C1 segment of cervical spinal cord (tissue), 14 donors: ENCODE data around the gene PTPRH.
"Not testable (repeated sequence)": the region's sequence is repeated elsewhere in the genome, so short reads cannot be mapped to it uniquely, and the experiment has no call there.

Source experiments
- DNase-seq, 14 donors: peaks; one replicate each; lab custom pipeline; 2025; lab: John Stamatoyannopoulos, UW

PTPRH gene

DNA sequence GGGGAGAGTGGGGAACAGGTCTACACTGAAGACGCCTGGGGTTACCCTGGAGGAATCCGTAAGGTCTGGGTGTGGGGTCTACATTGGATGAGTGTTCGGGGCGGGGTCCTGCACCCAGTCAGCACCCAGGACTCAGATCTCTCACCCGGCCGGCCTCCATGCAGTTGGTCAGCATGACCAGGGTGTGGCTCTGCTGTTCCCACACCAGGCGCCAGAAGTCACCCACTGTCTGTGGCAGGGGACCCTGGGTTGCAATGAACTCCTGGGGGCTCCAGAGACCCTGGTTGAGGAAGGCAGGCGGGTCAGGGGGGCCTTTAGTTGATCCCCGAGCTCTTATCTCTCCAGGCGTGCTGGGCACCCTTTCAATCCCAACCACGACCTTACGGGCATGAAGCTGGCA lies 23.2 kb downstream of the PTPRH start:
- no peak for DNase-seq

DNA sequence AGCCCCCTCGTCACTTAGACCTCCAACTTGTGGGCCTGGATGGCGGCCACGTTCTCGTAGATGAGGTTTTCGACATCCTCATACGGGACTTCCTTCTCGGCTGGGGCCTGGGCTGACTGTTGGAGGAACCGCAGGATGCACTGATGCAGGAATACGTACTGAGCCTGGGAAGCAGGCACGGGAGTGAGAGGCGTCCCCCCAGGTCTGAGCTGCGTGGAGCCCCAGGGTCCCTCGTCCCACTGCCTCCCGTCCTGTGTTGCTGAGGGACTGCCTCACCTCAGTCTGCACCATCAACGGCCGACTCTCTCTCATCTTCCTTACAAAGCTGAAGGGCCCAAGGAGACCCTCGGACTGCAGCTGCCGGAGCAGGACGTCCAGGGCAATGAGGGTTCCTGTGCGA lies 27.6 kb downstream of the PTPRH start:
- no peak for DNase-seq

DNA sequence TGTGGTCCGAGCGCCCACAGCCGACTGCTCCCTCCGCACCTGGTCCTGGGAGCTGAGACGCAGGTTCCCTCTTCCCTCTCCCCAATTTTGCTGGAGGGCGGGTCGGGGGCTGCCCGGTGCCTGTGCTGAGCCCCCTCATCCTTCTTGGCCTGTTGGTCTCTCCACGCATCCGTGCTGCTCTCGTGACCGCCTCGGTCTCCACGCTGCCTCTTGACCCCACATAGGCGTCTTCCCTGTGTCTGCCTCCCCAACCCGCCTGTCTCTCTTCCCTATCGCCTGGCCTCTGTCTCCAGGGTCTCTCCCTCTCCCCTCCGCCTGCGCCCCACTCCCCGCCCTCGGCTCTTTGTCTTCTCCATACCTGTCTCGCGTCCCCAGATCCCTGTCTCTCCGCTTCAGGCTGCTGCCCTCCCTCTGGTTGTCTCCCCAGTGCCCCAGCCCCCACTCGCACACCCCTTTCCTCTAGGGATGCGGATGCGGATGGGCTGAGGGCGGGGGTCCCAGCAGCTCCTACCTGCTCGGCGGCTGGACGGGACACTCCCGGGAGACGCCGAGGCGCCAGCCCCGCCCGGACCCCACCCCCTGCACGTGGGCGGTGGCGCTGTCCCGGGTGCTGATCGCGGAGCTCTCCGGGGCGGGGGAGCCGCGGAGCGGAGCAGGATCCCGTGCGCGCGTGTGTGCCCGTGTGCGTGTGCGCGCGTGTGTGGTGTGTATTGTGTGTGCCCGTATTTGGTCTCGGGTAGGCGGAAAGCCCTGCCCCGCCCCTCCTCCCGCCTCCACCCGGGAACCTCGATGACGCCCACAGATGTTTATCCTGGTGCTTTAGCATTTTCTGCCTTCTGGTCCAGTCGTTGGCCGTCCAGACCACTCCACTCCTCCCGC lies 29.5 kb downstream of the PTPRH start, which contains the start of gene SYT5:
Gene SYT5, minus strand, starts transcription at position 684 of the 879 bp plus-strand sequence. CDS start 1,248 bp downstream, outside the sequence.
- DNase-seq = peak in 1 of 14 donors; percentile 16

DNA sequence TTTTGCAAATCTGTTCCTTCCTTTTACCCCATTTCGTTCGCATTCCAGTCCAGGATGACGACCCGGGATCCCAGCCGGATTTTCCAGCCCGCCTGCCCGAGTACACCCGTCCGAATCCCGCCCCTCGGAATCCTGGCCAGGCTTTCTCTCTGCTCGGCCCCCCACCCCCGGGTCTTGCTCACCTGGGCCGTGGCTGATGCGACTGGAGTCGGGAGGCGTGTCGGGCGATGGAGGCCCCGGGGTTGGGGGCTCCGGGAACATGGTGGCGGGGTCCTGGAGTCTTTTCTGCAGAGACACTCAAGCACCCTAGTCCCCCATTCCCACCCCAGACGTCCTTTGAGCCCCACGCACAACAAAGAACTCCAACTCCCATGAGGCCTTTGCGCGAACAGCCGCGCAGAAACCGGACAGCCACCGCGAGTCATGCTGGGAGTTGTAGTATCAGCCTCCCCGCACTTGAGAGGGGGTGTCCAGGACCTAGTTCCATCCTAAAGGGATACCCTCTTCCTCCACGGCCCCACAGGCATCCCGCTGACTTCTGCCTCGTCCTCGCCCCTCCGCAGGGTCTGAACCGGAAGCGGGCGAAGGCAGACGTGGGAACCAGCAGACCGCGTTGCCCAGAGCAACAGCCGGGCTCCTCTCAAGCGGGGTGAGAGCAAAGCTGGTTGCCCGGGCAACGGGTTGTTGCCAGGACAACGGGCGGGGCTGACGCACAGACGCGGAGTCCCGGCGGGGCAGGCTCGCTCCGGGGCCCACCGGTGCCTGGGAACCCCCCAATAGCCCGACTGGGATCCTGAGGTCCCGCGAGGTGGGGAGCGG lies 30.3 kb downstream of the PTPRH start:
- peak in 13 of 14 donors; percentile 34 to 92 (median 72) for DNase-seq

DNA sequence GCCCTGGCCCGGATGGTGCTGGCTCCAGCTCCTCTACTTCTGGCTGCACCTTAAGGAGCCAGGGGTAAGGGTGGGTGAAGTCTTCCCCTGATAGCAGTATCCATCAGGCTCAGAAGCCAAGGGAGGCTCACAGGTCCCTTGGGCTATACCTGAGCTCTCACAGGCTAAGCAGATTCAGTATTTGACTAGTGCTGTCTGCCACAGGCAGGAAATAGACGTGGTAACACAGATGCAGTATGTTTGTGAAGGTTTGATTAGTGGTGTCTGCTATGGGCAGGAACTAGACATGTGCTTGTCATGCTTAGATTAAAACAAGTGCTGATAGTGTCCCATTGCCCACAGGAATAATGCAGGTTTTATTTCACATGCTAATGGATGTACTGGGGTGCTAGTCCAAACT lies 33.2 kb downstream of the PTPRH start:
- DNase-seq = no peak

DNA sequence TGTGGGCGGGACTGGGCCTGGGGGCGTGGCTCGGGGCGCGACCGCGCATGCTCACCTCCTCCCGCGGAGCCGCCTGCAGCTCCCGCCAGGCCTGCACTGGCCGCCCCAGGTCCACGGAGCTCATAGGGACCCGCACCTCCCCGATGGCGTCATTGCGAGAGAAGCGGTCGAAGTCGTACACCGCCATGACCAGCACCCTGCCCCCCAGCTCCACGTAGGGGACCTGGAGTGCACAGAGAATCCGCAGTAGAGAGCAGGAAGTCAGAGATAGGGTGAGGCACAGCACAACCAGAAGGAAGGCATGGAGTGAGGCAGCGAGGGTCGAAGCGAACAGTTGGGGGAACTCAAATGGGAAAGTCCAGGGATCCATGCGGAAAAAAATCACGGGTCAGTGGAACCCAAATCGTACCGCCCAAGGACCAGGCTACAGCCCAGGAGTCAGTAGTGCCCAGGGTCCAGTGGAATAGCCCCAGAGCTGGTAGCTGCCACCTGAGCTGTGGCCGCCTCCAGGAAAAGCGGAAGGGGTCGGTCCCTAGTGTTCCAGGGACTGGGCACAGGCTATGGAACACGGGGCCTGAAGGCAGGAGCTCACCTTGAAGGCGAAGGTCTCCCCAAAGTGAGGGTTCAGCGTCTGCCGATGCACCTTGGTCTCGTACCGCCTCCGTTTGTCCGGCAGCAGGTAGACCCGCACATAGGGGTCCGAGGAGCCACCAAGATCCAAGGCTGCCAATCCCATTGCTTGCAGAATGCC lies 34.0 kb downstream of the PTPRH start:
- no peak for DNase-seq

DNA sequence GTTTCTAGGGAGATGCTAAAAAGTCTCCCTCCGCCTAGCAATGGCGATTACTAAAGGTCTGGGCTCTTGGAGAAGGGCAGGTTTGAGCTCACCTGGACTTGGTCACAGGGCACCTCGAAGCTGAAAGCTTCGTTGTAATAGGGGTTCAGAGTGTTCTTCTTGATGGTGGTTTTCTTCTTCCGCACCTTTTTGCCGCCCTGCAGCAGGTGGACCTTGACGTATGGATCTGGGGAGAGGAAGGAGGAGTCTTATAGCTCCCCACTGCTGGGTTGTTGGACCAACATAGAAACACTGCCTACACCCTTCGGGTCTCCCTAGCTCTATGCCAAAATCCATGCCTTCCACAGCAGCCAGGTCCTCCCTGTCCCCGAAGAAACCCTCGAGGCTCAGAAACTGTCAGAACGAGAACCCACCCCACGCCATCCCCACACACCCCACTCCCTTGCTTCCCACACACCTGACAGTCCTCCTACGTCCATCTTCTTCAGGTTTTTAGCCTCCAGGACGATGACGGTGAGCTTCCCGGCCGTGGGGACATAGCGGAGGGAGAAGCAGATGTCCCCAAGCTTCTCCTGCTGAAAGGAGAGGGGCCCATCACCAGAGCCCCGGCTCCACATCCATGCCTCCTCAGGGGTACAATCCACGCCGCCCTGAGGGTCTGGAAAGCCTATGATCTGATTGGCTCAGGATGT lies 34.7 kb downstream of the PTPRH start:
- DNase-seq = peak in 2 of 14 donors; percentile 0 to 9

DNA sequence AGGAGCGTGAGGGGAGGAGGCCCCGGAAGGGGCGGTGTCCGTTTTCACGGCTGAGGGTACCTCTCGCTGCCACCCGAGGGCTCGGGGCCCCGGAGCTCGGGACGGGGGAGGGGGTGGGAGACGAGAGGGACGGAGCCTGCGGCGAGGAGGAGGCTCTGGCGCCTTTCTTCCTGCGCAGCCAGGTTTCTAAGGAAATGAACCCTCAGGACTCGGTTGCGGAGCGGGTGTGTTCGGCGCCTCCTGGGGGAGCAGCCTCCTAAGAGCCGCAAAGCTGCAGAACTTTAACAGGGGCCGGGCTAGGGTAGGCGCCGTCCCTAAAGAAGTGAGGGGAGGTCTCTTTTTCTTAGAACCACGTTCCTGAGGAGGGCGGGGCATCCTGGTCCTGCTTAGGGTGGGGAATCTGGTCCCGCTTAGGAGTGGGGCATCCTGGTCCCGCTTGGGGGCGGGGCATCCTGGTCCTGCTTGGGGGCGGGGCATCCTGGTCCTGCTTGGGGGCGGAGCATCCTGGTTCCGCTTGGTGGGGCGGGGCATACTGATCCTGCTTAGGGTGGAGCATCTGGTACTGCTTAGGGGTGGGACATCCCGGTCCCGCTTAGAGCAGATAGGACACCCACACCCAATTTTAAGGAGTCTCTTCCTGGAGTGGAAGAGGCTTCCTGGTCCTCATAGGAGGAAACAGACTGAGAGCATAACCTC lies 35.4 kb downstream of the PTPRH start:
- peak in 3 of 14 donors; percentile 11 to 34 (median 13) for DNase-seq

DNA sequence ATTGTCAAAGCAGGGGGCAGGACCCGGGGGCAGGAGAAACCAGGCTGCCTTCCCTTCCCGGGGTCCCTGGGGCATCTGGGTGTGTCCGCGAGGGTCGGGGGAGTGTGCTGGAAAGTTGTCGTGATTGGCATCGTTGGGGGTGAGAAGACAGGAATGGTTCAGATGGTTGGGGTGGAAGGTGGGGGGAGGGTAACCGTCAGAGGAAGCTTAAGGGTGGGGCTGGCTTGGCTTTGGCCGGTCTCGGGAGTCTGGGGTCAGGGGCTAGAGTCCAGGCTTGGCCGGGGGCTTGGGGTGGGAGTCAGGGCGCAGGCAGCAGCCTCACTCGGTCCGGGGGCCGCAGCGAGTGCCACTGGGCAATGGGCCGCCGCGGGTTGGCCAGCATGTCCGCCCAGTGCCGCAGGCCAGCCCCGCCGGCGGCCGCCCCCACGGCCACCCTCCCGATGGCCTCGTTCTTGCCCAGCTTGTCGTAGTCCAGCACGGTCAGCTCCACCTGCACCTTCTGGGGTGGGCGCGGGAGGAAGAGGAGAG lies 36.1 kb downstream of the PTPRH start:
- no peak for DNase-seq

DNA sequence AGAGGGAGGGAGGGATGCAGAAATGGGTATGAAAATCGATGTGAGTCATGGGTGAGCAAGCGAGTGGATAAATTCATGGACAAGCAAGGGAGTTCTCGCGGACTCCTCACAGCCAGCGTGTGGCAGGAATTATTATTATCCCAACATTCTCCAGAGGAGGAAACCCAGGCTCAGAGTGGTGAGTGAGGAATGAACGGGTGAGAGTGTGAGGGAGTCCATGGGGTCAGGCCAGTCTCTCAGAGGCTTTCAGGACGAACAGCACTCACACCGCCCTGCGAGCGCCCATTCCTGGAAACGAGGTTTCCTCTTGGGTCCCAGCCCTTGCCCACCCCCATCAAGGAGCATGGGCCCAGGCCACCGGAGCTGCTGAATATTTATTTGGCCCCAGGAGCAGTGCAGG lies 36.6 kb downstream of the PTPRH start:
- DNase-seq = no peak

DNA sequence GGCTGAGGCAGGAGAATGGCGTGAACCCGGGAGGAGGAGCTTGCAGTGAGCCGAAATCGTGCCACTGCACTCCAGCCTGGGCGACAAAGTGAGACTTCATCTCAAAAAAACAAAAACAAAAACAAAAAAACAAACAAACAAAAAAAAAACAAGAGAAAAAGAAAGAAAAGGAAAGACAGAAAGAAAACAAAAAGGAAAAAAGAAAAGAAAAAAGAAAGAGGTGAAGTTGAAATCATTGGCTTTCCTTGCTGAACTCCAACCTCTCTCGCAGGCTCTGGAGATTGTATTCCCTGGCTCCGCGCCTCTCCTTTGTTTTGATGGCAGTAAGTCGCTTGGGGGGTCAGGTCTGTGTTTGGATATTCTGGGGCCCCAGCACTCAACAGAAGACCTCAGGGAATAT lies 37.0 kb downstream of the PTPRH start:
- not testable (repeated sequence) for DNase-seq

DNA sequence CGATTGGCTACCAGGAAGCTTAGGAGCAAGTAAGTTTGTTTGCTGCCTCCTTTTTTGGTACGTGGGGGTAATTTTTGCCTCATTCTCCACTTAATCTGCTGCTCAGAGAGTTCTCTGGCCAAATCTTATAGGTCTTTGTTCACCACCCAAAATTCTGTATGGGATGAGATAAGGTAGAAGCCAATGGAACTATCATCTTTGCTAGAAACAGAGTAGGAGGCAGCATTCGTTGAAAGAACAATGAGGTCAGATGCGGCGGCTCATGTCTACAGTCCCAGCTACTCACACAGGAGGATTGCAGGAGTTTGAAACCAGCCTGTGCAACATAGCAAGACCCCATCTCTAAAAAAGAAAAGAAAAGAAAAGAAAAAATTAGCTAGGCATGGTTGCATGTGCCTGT lies 37.9 kb downstream of the PTPRH start:
- DNase-seq = no peak

DNA sequence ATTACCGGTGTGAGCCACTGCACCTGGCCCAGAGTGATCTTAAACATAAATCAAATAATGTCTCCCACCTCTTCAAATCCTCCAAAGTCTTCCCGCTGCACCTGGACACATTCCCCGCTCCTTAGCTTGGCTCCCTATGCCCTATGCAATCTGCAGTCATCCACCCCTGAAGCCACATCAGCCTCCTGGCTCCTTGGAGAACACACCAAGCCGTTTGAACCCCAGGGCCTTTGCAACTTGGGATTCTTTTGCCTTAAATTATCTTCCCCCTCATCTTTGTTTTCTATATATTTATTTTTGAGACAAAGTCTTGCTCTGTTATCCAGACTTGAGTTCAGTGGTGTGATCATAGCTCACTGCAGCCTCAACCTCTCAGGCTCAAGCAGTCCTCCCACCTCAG lies 40.2 kb downstream of the PTPRH start:
- no peak for DNase-seq

DNA sequence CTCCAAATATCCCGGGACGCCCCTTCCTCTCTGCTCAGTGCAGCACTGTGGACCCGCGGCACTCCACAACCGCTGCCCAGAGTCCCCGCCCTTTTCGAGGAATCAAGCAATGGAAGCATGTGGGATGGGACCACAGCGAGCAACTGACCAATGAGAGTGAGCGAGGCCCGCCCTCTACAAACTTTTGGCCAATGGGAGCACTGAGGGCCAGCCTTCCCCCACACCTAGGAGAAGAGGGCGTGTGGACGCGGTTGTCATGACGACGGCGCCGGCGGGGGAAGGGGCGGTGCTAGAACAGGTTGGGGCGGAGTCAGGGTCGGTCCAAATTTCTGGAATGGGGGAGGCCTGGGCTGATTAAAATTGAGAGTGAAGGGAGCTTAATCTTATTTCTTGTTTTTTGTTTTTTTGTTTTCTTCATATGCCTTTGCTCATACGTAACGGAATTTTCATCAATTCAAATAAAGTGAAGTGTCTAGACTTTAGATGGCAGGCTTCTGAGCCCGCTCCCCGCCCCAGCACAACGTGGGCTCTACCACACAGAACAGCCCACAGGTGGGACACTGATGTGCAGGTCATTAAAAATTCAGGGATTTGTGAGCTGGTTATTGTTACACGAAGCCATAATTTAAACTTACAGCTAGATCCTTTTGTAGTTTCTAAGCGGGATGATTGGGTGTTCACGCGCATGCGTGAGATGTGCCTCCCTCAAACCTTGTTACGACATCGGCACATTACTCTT lies 42.6 kb downstream of the PTPRH start, which contains the start of gene DNAAF3:
Gene DNAAF3, minus strand, starts transcription at position 84 of the 739 bp plus-strand sequence. CDS start 200 bp downstream, outside the sequence.
- DNase-seq = peak; percentile 12 to 90 (median 70)

DNA sequence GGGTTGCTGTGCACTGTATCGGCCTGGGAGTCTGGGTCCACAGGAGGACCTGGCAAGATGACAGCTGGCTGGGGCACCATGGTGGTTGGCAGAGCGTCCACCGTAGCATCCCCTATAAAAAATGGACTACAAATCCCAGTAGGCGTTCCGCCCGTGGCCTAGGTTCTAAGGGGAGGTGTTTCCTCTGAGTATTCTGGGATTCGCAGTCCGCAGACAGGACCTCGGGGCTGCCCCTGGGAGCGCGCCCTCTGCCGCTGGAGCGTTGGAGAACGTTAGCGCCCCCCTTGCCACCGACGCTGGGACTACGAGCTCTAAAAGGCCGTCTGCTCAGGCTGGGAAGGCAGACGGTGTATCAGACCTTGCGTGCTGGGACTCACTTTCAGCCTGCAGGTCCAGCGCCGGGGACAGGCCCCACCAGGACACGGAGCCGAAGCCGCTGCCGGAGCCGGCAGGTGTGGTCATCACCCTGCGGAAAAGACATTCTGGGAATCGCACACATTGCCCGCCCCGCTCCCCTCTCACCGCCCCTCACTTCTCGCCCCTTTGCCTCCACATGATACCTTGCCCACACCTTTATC lies 43.3 kb downstream of the PTPRH start:
- peak in 7 of 14 donors; percentile 29 to 54 (median 37) for DNase-seq

DNA sequence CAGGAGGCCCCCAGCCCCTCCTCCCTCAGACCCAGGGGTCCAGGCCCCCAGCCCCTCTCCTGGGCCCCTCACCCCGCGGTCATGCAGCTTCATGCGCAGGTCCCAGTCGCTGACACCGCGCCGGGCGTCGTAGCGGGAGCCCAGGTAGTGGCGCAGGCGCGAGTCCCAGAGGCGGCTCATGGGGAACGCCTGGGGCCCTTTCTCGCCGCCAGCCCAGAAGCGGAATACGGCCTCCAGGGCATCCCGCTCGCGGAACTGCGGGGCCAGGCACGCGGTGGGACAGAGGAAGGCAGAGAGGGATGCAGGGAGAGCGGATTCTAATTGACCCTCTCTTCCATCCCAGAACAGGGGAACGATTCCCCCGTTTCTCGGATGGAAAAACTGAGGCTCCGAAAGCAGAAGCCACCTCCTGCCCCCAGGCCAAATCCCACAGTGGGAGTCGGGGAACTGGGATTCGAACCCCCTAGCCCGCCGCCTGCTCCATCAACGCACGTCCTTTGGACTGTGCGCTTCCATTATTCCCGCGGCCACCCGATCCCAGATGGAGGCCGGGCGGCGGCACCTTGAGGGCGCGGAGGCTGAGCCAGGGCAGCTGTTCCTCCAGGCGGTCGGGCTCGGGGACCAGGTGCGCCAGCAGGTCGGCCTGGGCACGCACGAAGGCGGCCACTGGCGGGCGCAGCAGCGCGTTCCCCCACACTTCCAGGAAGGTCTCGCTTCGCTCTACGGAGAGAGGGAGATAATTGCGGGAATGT lies 47.6 kb downstream of the PTPRH start:
- no peak for DNase-seq

DNA sequence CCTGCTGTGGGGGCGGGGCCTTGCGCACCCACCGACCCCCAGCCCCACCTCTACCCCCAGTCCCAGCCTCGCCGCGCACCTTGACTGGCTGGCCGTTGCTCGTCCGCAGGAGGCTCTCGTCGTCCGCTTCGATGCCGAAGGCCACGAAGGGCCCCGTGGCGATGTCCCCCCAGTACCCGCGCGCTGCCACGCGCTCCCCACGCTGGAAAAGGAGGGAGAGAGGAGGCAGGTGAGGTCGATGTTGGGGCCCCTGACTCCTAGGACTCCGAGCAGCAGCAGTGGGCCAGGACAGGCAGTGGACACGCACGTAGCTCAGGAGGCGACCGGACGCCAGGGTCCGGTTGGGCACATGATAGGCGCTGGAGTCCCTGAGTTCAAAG lies 48.3 kb downstream of the PTPRH start:
- no peak for DNase-seq
